ENCODE data around the gene RAPGEF1. TPM values are rescaled to one million over a fixed set of nuclear protein-coding genes. Genes with fewer than 3 reads are reported as not detected.
"Not testable (repeated sequence)": the region's sequence is repeated elsewhere in the genome, so short reads cannot be mapped to it uniquely, and the experiment has no call there.

RAPGEF1 gene
- total RNA-seq, 1 donor from 2014 or later, result 73.1 TPM

- H3K4me1 Mint-ChIP-seq (ENCODE audit: low read depth), result peaks cover 4% of the 10 kb centered on the region
- no peak overlapping the region for H3K27ac Mint-ChIP-seq (ENCODE audit: unreplicated experiment)
- TF ChIP-seq CTCF (IDR thresholded peaks at IDR 0.05), result no peak
- no peak overlapping the region for H3K4me3 Mint-ChIP-seq (ENCODE audit: unreplicated experiment)
- H3K36me3 Mint-ChIP-seq (ENCODE audit: low read depth), result no peaks in the 10 kb centered on the region
- DNase-seq (ENCODE audit: low spot score), result no peak
- no peaks in the 10 kb centered on the region for H3K9me3 Mint-ChIP-seq (ENCODE audit: low read depth)
- peaks cover 29% of the 10 kb centered on the region for H3K27me3 Mint-ChIP-seq (ENCODE audit: low read depth)
These were observed 17.7 kb upstream of the RAPGEF1 start for GRCh38 chr9:131757549-131757948.

- H3K9me3 Mint-ChIP-seq (ENCODE audit: low read depth), result no peaks in the 10 kb centered on the region
- no peaks in the 10 kb centered on the region for H3K36me3 Mint-ChIP-seq (ENCODE audit: low read depth)
- TF ChIP-seq CTCF (IDR thresholded peaks at IDR 0.05), result peak; percentile 84
- H3K27ac Mint-ChIP-seq (ENCODE audit: unreplicated experiment), result peak overlapping the region; percentile 42
- no peak for DNase-seq (ENCODE audit: low spot score)
- H3K27me3 Mint-ChIP-seq (ENCODE audit: low read depth), result peaks cover 35% of the 10 kb centered on the region
- peaks cover 4% of the 10 kb centered on the region for H3K4me1 Mint-ChIP-seq (ENCODE audit: low read depth)
- no peak overlapping the region for H3K4me3 Mint-ChIP-seq (ENCODE audit: unreplicated experiment)
These were observed 15.8 kb upstream of the RAPGEF1 start for GRCh38 chr9:131755541-131756198.

GRCh38 chr9:131754846-131755245, 15.0 kb upstream of the RAPGEF1 start:
- no peaks in the 10 kb centered on the region for H3K9me3 Mint-ChIP-seq (ENCODE audit: low read depth)
- no peak overlapping the region for H3K4me3 Mint-ChIP-seq (ENCODE audit: unreplicated experiment)
- TF ChIP-seq CTCF (IDR thresholded peaks at IDR 0.05), result no peak
- H3K27me3 Mint-ChIP-seq (ENCODE audit: low read depth), result peaks cover 38% of the 10 kb centered on the region
- no peak for DNase-seq (ENCODE audit: low spot score)
- no peak overlapping the region for H3K27ac Mint-ChIP-seq (ENCODE audit: unreplicated experiment)
- H3K36me3 Mint-ChIP-seq (ENCODE audit: low read depth), result no peaks in the 10 kb centered on the region
- peaks cover 4% of the 10 kb centered on the region for H3K4me1 Mint-ChIP-seq (ENCODE audit: low read depth)

GRCh38 chr9:131753751-131754150, 13.9 kb upstream of the RAPGEF1 start:
- not testable (repeated sequence) for H3K36me3 Mint-ChIP-seq (ENCODE audit: low read depth); H3K4me1 Mint-ChIP-seq (ENCODE audit: low read depth)

GRCh38 chr9:131752231-131752884, 12.5 kb upstream of the RAPGEF1 start:
- Mint-ChIP-seq H3K36me3 (ENCODE audit: low read depth) (no peaks in the 10 kb centered on the region), H3K27me3 (ENCODE audit: low read depth) (peaks cover 20% of the 10 kb centered on the region), H3K9me3 (ENCODE audit: low read depth) (no peaks in the 10 kb centered on the region), H3K4me1 (ENCODE audit: low read depth) (peaks cover 4% of the 10 kb centered on the region), H3K4me3 (ENCODE audit: unreplicated experiment) (no peak overlapping the region), H3K27ac (ENCODE audit: unreplicated experiment) (no peak overlapping the region)
- no peak for TF ChIP-seq CTCF (IDR thresholded peaks at IDR 0.05)
- no peak for DNase-seq (ENCODE audit: low spot score)

More at GRCh38 chr9:131753751-131754150, 13.9 kb upstream of the RAPGEF1 start:
- not testable (repeated sequence) for H3K4me3 Mint-ChIP-seq (ENCODE audit: unreplicated experiment); H3K27ac Mint-ChIP-seq (ENCODE audit: unreplicated experiment); DNase-seq (ENCODE audit: low spot score); H3K9me3 Mint-ChIP-seq (ENCODE audit: low read depth)
- H3K27me3 Mint-ChIP-seq (ENCODE audit: low read depth), result peaks cover 33% of the 10 kb centered on the region

All from chondrocyte (in vitro differentiated cells).